Ovary (tissue), 9 donors: ENCODE measurements around the gene ZNF397. TPM values are rescaled to one million over a fixed set of nuclear protein-coding genes. Genes with fewer than 3 reads are reported as not detected.
A peak's percentile ranks its signal among the peaks of the same experiment; 100 is the strongest.

Experiments
- DNase-seq, 5 donors: peaks; one replicate each; pipeline ENCODE4 v3.0.0-alpha.2; 2019 to 2020
- H3K27ac ChIP-seq, 2 donors: fragments of 200-600 bp; one replicate each; pipeline versions ENCODE4 v1.5.1 to v1.8.0; 2019 to 2022
- H3K27me3 ChIP-seq: fragments of 200-600 bp; one replicate; pipeline ENCODE4 v1.8.0; 2022
- H3K36me3 ChIP-seq: fragments of 200-600 bp; sonication (generic); one replicate; pipeline ENCODE4 v1.5.1; 2019
- H3K4me1 ChIP-seq: one replicate; pipeline ENCODE4 v1.8.1; 2013; ENCODE audit warnings: mild to moderate bottlenecking, moderate library complexity; ENCODE audit not compliant: insufficient read depth
- H3K4me3 ChIP-seq: fragments of 200-600 bp; sonication (generic); one replicate; pipeline ENCODE4 v1.5.1; 2017
- H3K9me3 ChIP-seq, 2 donors: fragments of 200-600 bp in 1 of 2; sonication (generic) in 1 of 2; one replicate each; pipeline versions ENCODE4 v1.5.1 to v1.8.1; 2013 to 2019; ENCODE audit warnings: mild to moderate bottlenecking in 1 of 2, moderate library complexity in 1 of 2
- CTCF ChIP-seq, 3 donors: fragments of 450-650 bp in 2 of 3; fragments of 200-600 bp in 1 of 3; IDR thresholded peaks; one replicate each; pipeline versions ENCODE4 v1.5.1 to v1.8.0; 2016 to 2022; ENCODE audit warnings: antibody characterized with exemption in 3 of 3, mild to moderate bottlenecking in 1 of 3
- EP300 ChIP-seq: sonication (generic); formaldehyde crosslinking; IDR thresholded peaks from one replicate; pipeline ENCODE4 v1.6.1; 2017; ENCODE audit warnings: antibody characterized with exemption
- POLR2A ChIP-seq: fragments of 450-650 bp; IDR thresholded peaks from one replicate; pipeline ENCODE4 v1.6.1; 2017; ENCODE audit warnings: antibody characterized with exemption, mild to moderate bottlenecking, moderate library complexity
- WGBS, 3 donors: extraction: QIAGEN DNeasy Blood & Tissue Kit in 1 of 3; methylation state at CpG; one replicate each; pipeline versions ENCODE4 v1.1.5 to v1.1.7; 2013 to 2017; 5-methylcytosine and 5-hydroxymethylcytosine counted together
- intact Hi-C, 4 donors: fragments of 100-400 bp; cut with DNase I; formaldehyde crosslinking; loops; one replicate each; pipeline versions ENCODE4 v1.11.0 to v1.15.1; 2022 to 2023
- polyA plus RNA-seq, 2 donors: library from polyadenylated mRNA; stranded (reverse); fragments of 200-250 nt in 1 of 2; fragments of 350-450 nt in 1 of 2; fragmentation: Illumina TruSeq in 1 of 2; extraction: RNeasy Lipid Tissue Mini Kit (QIAGEN cat#74804) in 1 of 2; gene quantifications; one replicate each; pipeline ENCODE4 v1.2.3, GENCODE V29; 2013 to 2014
- total RNA-seq, 7 donors: library from RNA; depleted of rRNA in 2 of 7; stranded (reverse); fragments of >200 nt in 2 of 7; fragmentation: NEBNext Ultra II Directional in 3 of 7; extraction: Animal tissue kit (Norgen Biotek cat#: 25700) in 3 of 7; gene quantifications; one replicate each; pipeline versions ENCODE4 v1.1.0 to v1.2.4, GENCODE V29; 2016 to 2023
- donor health status: DM: no; HTN: no; CAD: no; lungs with moderate emphysema.
- donor health status: DM: no; HTN: no; CAD: no.
- donor health status: Bipolar disorder and iron deficiency.
- donor health status: DM: yes; HTN: yes; CAD: no.
- donor health status: DM: no; HTN: no; CAD: no.
- donor health status: DM: yes; HTN: yes; CAD: no.

The ZNF397 gene
- total and polyA plus RNA-seq, 9 donors, result 15.7 to 35.8 (median 27.7) TPM

- intact Hi-C loops, result no loop called here
These were observed 9.8 kb upstream of the ZNF397 start for GRCh38 chr18:35231052-35231451.

GRCh38 chr18:35236571-35237363 lies 4.1 kb upstream of the ZNF397 start:
- intact Hi-C loops, result no loop called here
- H3K4me1 ChIP-seq, result no peaks in the 10 kb centered on the region
- no peak for DNase-seq
- no peaks in the 10 kb centered on the region for H3K36me3 ChIP-seq
- TF ChIP-seq CTCF (IDR thresholded peaks at IDR 0.05) (no peak), POLR2A (no peak), EP300 (no peak)
- no peaks in the 10 kb centered on the region for H3K9me3 ChIP-seq
- WGBS, 3 donors, result 76 to 82% (median 77%) methylated on average over 1 of the region's 1 CpG
- no peak overlapping the region for H3K27ac ChIP-seq
- H3K4me3 ChIP-seq, result no peak overlapping the region
- H3K27me3 ChIP-seq, result no peaks in the 10 kb centered on the region

More at GRCh38 chr18:35231052-35231451, 9.8 kb upstream of the ZNF397 start:
- Histone ChIP-seq H3K4me3 (no peak overlapping the region), H3K9me3 (no peaks in the 10 kb centered on the region), H3K36me3 (no peaks in the 10 kb centered on the region), H3K4me1 (no peaks in the 10 kb centered on the region), H3K27me3 (no peaks in the 10 kb centered on the region), H3K27ac (no peak overlapping the region)
- DNase-seq, result peak; percentile 60 to 75 (median 74)
- TF ChIP-seq POLR2A (no peak), CTCF (IDR thresholded peaks at IDR 0.05) (peak; percentile 60 to 73 (median 70))
- 1 to 4% (median 1%) methylated on average over 6 of the region's 6 CpGs for WGBS, 3 donors

- no peak for DNase-seq
- TF ChIP-seq CTCF (IDR thresholded peaks at IDR 0.05), result no peak
- TF ChIP-seq POLR2A, result no peak
- no peak for TF ChIP-seq EP300
- H3K9me3 ChIP-seq, result no peaks in the 10 kb centered on the region
- peaks cover 3% of the 10 kb centered on the region for H3K4me1 ChIP-seq
- intact Hi-C loops, result no loop called here
- H3K27ac ChIP-seq, result no peak overlapping the region
- H3K36me3 ChIP-seq, result no peaks in the 10 kb centered on the region
- no peaks in the 10 kb centered on the region for H3K27me3 ChIP-seq
- H3K4me3 ChIP-seq, result no peak overlapping the region
- WGBS, 3 donors, result 81 to 98% (median 94%) methylated on average over 1 of the region's 1 CpG
These were observed 1.5 kb upstream of the ZNF397 start for GRCh38 chr18:35239314-35239713.

GRCh38 chr18:35241448-35241804 lies 592 bp downstream of the ZNF397 start:
- DNase-seq, result no peak
- no peaks in the 10 kb centered on the region for H3K36me3 ChIP-seq
- no peaks in the 10 kb centered on the region for H3K27me3 ChIP-seq
- TF ChIP-seq POLR2A (no peak), EP300 (no peak), CTCF (IDR thresholded peaks at IDR 0.05) (no peak)
- H3K4me1 ChIP-seq, result peaks cover 3% of the 10 kb centered on the region
- peak overlapping the region; percentile 82 to 96 for H3K27ac ChIP-seq
- intact Hi-C loops, result no loop called here
- H3K4me3 ChIP-seq, result peak overlapping the region; percentile 93
- no peaks in the 10 kb centered on the region for H3K9me3 ChIP-seq
- 0 to 2% (median 1%) methylated on average over 5 of the region's 5 CpGs for WGBS, 3 donors
